Smooth muscle cell (in vitro differentiated cells): ENCODE results near the gene TIMP2. TPM values are rescaled to one million over a fixed set of nuclear protein-coding genes. Genes with fewer than 3 reads are reported as not detected.

Experiments used
- DNase-seq: peaks from one replicate; lab custom pipeline; 2025; ENCODE audit not compliant: unreplicated experiment; lab: John Stamatoyannopoulos, UW
- H2AFZ ChIP-seq: fragments of 200-600 bp; sonication (generic); 2 replicates; pipeline ENCODE4 v1.6.0; 2016; ENCODE audit warnings: antibody characterized with exemption, low read depth, mild to moderate bottlenecking
- H3F3A ChIP-seq: fragments of 200-600 bp; sonication (generic); 2 replicates; pipeline ENCODE4 v1.6.0; 2017; ENCODE audit warnings: antibody characterized with exemption, low read depth
- H3K27ac ChIP-seq: fragments of 200-600 bp; sonication (generic); 2 replicates; pipeline ENCODE4 v1.5.1; 2016; ENCODE audit warnings: low read depth, mild to moderate bottlenecking
- H3K27me3 ChIP-seq: fragments of 200-600 bp; sonication (generic); 2 replicates; pipeline ENCODE4 v1.6.1; 2016; ENCODE audit warnings: low read depth, mild to moderate bottlenecking
- H3K36me3 ChIP-seq: fragments of 200-600 bp; sonication (generic); 2 replicates; pipeline ENCODE4 v1.5.1; 2016; ENCODE audit warnings: low read depth
- H3K4me1 ChIP-seq: fragments of 200-600 bp; sonication (generic); 2 replicates; pipeline ENCODE4 v1.5.1; 2016; ENCODE audit warnings: low read depth
- H3K4me2 ChIP-seq: fragments of 200-600 bp; sonication (generic); 2 replicates; pipeline ENCODE4 v1.6.0; 2016; ENCODE audit warnings: mild to moderate bottlenecking
- H3K4me3 ChIP-seq: fragments of 200-600 bp; sonication (generic); 2 replicates; pipeline ENCODE4 v1.5.1; 2016; ENCODE audit warnings: mild to moderate bottlenecking
- H3K79me2 ChIP-seq: fragments of 200-600 bp; sonication (generic); 2 replicates; pipeline ENCODE4 v1.6.0; 2016; ENCODE audit warnings: low read depth, mild to moderate bottlenecking
- H3K9ac ChIP-seq: fragments of 200-600 bp; sonication (generic); 2 replicates; pipeline ENCODE4 v1.6.0; 2016; ENCODE audit warnings: low read depth
- H3K9me3 ChIP-seq: fragments of 200-600 bp; sonication (generic); replicated peaks from 2 replicates; pipeline ENCODE4 v1.5.1; 2016; ENCODE audit warnings: low read depth
- H4K20me1 ChIP-seq: fragments of 200-600 bp; sonication (generic); 2 replicates; pipeline ENCODE4 v1.6.0; 2016; ENCODE audit warnings: low read depth
- WGBS: methylation state at CpG from one replicate; pipeline ENCODE4 v1.1.7; 2016; ENCODE audit warnings: low lambda C conversion rate; 5-methylcytosine and 5-hydroxymethylcytosine counted together
- polyA plus RNA-seq: library from polyadenylated mRNA; unstranded; fragments of >200 nt; fragmentation: Nextera tagmentation; extraction: Ambion mirVana; gene quantifications from 2 replicates; pipeline ENCODE4 v1.2.1, GENCODE V29; 2016
- total RNA-seq: library from RNA; depleted of rRNA; stranded (reverse); fragments of >200 nt; gene quantifications from 2 replicates; pipeline ENCODE4 v1.2.3, GENCODE V29; 2014
- TF ChIP-seq, protein P1 (sequence below): fragments of 200-600 bp; sonication (generic); IDR thresholded peaks from 2 replicates; pipeline ENCODE4 v1.5.1; 2017; ENCODE audit warnings: borderline replicate concordance, mild to moderate bottlenecking, antibody characterized with exemption; ENCODE audit not compliant: insufficient read depth, poor library complexity, severe bottlenecking

TIMP2 gene
- total and polyA plus RNA-seq, 2 experiments from 2014 or later, result 37.8 to 111 TPM

DNA sequence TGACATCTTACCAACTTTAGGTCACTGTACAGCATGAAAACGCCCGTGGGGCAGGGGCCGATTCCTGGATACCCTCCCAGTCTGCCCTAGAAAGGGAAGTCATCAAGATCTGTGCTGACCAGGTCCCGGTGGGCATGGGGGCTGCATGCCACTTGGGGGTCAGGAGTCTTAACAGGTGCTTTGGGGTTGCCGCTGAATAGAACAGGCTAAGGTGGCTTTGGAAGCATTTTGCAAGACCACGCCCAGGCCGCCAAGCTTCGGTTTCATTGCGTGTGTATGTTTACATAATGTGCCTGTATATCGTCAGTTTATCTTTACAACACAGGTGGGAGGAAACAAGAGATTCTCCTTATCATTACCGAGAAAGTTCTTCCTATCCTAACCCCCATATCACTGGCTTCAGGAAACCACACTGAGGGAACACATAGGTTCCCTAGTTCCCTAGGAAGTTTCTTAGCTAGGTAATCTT is 71.2 kb downstream of the TIMP2 start:
- Histone ChIP-seq H3F3A (no peaks in the 10 kb centered on the region), H3K27me3 (no peaks in the 10 kb centered on the region), H2AFZ (no peak overlapping the region), H3K79me2 (no peaks in the 10 kb centered on the region), H4K20me1 (no peaks in the 10 kb centered on the region), H3K4me3 (no peak overlapping the region), H3K4me2 (no peak overlapping the region), H3K36me3 (no peaks in the 10 kb centered on the region), H3K9ac (no peak overlapping the region), H3K4me1 (no peaks in the 10 kb centered on the region), H3K27ac (no peak overlapping the region), H3K9me3 (no peaks in the 10 kb centered on the region)
- no peak for DNase-seq
- TF ChIP-seq, protein P1, sequence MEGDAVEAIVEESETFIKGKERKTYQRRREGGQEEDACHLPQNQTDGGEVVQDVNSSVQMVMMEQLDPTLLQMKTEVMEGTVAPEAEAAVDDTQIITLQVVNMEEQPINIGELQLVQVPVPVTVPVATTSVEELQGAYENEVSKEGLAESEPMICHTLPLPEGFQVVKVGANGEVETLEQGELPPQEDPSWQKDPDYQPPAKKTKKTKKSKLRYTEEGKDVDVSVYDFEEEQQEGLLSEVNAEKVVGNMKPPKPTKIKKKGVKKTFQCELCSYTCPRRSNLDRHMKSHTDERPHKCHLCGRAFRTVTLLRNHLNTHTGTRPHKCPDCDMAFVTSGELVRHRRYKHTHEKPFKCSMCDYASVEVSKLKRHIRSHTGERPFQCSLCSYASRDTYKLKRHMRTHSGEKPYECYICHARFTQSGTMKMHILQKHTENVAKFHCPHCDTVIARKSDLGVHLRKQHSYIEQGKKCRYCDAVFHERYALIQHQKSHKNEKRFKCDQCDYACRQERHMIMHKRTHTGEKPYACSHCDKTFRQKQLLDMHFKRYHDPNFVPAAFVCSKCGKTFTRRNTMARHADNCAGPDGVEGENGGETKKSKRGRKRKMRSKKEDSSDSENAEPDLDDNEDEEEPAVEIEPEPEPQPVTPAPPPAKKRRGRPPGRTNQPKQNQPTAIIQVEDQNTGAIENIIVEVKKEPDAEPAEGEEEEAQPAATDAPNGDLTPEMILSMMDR, result no peak
- WGBS, result 92% methylated on average over 11 of the region's 11 CpGs

DNA sequence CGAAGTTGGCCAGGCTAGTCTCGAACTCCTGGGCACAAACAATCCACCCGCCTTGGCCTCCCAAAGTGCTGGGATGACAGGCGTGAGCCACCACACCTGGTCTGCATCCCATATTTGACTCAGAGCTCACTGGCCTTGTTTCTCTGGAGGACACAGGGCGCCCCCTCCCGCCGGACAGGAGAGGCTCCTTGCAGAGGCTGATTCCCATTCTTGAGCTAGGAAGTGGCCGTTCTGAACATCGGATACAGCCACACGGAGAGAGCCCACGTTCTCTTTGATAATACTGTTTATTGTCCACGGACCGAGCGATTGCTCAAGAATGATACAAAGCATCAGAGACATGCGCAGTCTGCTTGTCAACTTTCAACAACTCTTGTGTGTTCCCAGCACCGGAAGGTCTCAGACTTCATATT is 72.5 kb downstream of the TIMP2 start:
- Histone ChIP-seq H2AFZ (no peak overlapping the region), H4K20me1 (no peaks in the 10 kb centered on the region), H3K9me3 (no peaks in the 10 kb centered on the region), H3K4me3 (no peak overlapping the region), H3K9ac (no peak overlapping the region), H3K36me3 (no peaks in the 10 kb centered on the region), H3K4me1 (no peaks in the 10 kb centered on the region), H3K79me2 (no peaks in the 10 kb centered on the region), H3K27me3 (no peaks in the 10 kb centered on the region), H3F3A (no peaks in the 10 kb centered on the region), H3K27ac (no peak overlapping the region), H3K4me2 (no peak overlapping the region)
- WGBS, result 83% methylated on average over 16 of the region's 16 CpGs
- no peak for DNase-seq
- TF ChIP-seq, protein P1, result no peak

DNA sequence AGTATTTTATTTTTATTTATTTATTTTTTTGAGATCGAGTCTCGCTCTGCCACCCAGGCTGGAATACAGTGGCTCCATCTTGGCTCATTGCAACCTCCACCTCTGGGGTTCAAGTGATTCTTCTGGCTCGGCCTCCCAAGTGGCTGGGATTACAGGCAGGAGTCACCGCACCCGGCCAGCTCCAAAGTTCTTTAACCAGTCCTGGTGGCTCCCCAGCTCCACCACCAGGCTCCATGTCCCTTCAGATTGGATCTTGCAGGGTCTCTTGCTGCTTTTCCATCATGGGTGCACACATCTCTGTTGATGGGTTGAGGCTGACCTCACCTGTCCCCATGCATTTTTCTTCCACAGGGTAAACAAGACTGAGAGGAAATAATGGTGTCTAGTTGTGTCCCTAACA is 76.2 kb downstream of the TIMP2 start:
- Histone ChIP-seq H3K9me3 (no peaks in the 10 kb centered on the region), H3K27ac (no peak overlapping the region), H3K4me3 (no peak overlapping the region), H3K4me1 (no peaks in the 10 kb centered on the region), H4K20me1 (no peaks in the 10 kb centered on the region), H3K9ac (no peak overlapping the region), H3K36me3 (no peaks in the 10 kb centered on the region), H2AFZ (no peak overlapping the region), H3K4me2 (no peak overlapping the region), H3F3A (no peaks in the 10 kb centered on the region), H3K27me3 (no peaks in the 10 kb centered on the region), H3K79me2 (no peaks in the 10 kb centered on the region)
- DNase-seq, result no peak
- WGBS, result over 99% methylated on average over 5 of the region's 5 CpGs
- TF ChIP-seq, protein P1, result no peak

DNA sequence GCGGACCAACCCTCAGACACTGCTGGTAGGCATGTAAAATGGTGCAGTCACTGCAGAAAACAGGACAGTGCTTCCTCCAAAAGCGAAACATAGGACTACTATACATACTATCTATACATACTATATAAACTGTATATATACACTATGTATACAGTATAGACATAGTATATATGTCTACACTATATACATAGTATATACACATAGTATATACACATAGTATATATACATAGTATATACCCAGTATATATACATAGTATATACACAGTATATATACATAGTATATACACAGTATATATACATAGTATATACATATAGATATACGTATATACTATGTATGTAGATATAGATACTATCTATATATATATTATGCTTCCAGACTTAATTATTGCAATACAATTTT is 78.1 kb downstream of the TIMP2 start:
- Histone ChIP-seq H2AFZ (no peak overlapping the region), H3K27ac (no peak overlapping the region), H4K20me1 (no peaks in the 10 kb centered on the region), H3K79me2 (no peaks in the 10 kb centered on the region), H3K4me1 (no peaks in the 10 kb centered on the region), H3K36me3 (no peaks in the 10 kb centered on the region), H3K9me3 (no peaks in the 10 kb centered on the region), H3K4me2 (no peak overlapping the region), H3K4me3 (no peak overlapping the region), H3K27me3 (no peaks in the 10 kb centered on the region), H3K9ac (no peak overlapping the region), H3F3A (no peaks in the 10 kb centered on the region)
- WGBS, result 97% methylated on average over 3 of the region's 3 CpGs
- TF ChIP-seq, protein P1, result no peak
- no peak for DNase-seq
